CD4-positive, alpha-beta T cell treated with Interleukin-17A for 1 hour (primary cell): ENCODE measurements around the gene GALNT18.

Experiments
- DNase-seq: peaks from one replicate; pipeline ENCODE4 v3.0.0-alpha.2; 2020

GALNT18 gene

GRCh38 chr11:11563200-11563975 lies 58.4 kb downstream of the GALNT18 start:
- DNase-seq = no peak

GRCh38 chr11:11561991-11562390 lies 59.8 kb downstream of the GALNT18 start:
- no peak for DNase-seq

- DNase-seq = no peak
Observed at GRCh38 chr11:11558826-11559225, 63.0 kb downstream of the GALNT18 start.

- no peak for DNase-seq
Observed at GRCh38 chr11:11558396-11558795, 63.4 kb downstream of the GALNT18 start.

GRCh38 chr11:11555208-11555607 lies 66.6 kb downstream of the GALNT18 start:
- no peak for DNase-seq

GRCh38 chr11:11553573-11553972 lies 68.2 kb downstream of the GALNT18 start:
- DNase-seq = no peak

- DNase-seq = no peak
Observed at GRCh38 chr11:11552529-11553087, 69.2 kb downstream of the GALNT18 start.

GRCh38 chr11:11550534-11550933 lies 71.3 kb downstream of the GALNT18 start:
- DNase-seq = no peak

GRCh38 chr11:11545285-11546275 lies 76.2 kb downstream of the GALNT18 start:
- no peak for DNase-seq

GRCh38 chr11:11543656-11544055 lies 78.1 kb downstream of the GALNT18 start:
- no peak for DNase-seq

GRCh38 chr11:11540157-11540556 lies 81.6 kb downstream of the GALNT18 start:
- DNase-seq = no peak

GRCh38 chr11:11538277-11538960 lies 83.4 kb downstream of the GALNT18 start:
- DNase-seq = no peak

GRCh38 chr11:11537871-11538270 lies 83.9 kb downstream of the GALNT18 start:
- no peak for DNase-seq

GRCh38 chr11:11537372-11537771 lies 84.4 kb downstream of the GALNT18 start:
- DNase-seq = no peak

GRCh38 chr11:11536650-11537049 lies 85.2 kb downstream of the GALNT18 start:
- DNase-seq = no peak

- DNase-seq = no peak
Observed at GRCh38 chr11:11535611-11536010, 86.2 kb downstream of the GALNT18 start.

GRCh38 chr11:11534981-11535380 lies 86.8 kb downstream of the GALNT18 start:
- DNase-seq = no peak

- no peak for DNase-seq
Observed at GRCh38 chr11:11533751-11534150, 88.1 kb downstream of the GALNT18 start.

- no peak for DNase-seq
Observed at GRCh38 chr11:11533057-11533456, 88.7 kb downstream of the GALNT18 start.

GRCh38 chr11:11532574-11532973 lies 89.2 kb downstream of the GALNT18 start:
- no peak for DNase-seq

- DNase-seq = no peak
Observed at GRCh38 chr11:11531131-11531908, 90.5 kb downstream of the GALNT18 start.

GRCh38 chr11:11528986-11529385 lies 92.8 kb downstream of the GALNT18 start:
- DNase-seq = no peak
